Measurements from ENCODE around the gene RALGPS1.
"Not testable (repeated sequence)": the region's sequence is repeated elsewhere in the genome, so short reads cannot be mapped to it uniquely, and the experiment has no call there.

RALGPS1 gene

GRCh38 chr9:127144670-127145445, 230.3 kb downstream of the RALGPS1 start:
- Histone ChIP-seq H4K20me1 (ENCODE audit: control insufficient read depth, insufficient read depth, low read depth, low read length) (0 out of 2 replicates have a peak, but pooled peaks cover 3% of the 10 kb centered on the region), H3K4me3 (ENCODE audit: low read length) (no peak overlapping the region), H3K79me2 (ENCODE audit: control insufficient read depth, low read length) (no peaks in the 10 kb centered on the region), H3K27ac (ENCODE audit: low read depth, low read length) (no peak overlapping the region), H3F3A (ENCODE audit: control insufficient read depth, insufficient read depth) (no peaks in the 10 kb centered on the region), H3K36me3 (ENCODE audit: control insufficient read depth, low read length) (no peaks in the 10 kb centered on the region), H3K27me3 (ENCODE audit: control insufficient read depth, low read length) (no peaks in the 10 kb centered on the region; the same call in 1 of the 2 replicates), H3K9me3 (ENCODE audit: control insufficient read depth, insufficient read depth, low read length) (no peaks in the 10 kb centered on the region), H3K4me2 (ENCODE audit: low read length) (no peak overlapping the region), H3K4me1 (ENCODE audit: control insufficient read depth, low read length) (no peaks in the 10 kb centered on the region), H3K9me2 (replicated peaks; ENCODE audit: control insufficient read depth, low read length) (no peaks in the 10 kb centered on the region)
- TF ChIP-seq CTCF (IDR thresholded peaks at IDR 0.05; ENCODE audit: low read depth, low read length, poor library complexity, severe bottlenecking) (no peak), EZH2phosphoT487 (IDR thresholded peaks at IDR 0.05; ENCODE audit: borderline replicate concordance, low read length) (no peak)

- not testable (repeated sequence) for H3K36me3 ChIP-seq (ENCODE audit: control insufficient read depth, low read length); H3K27me3 ChIP-seq (ENCODE audit: control insufficient read depth, low read length); H3F3A ChIP-seq (ENCODE audit: control insufficient read depth, insufficient read depth)
Observed at GRCh38 chr9:127146841-127147240, 232.3 kb downstream of the RALGPS1 start.

GRCh38 chr9:127147251-127147650, 232.7 kb downstream of the RALGPS1 start:
- Histone ChIP-seq H3K79me2 (ENCODE audit: control insufficient read depth, low read length) (no peaks in the 10 kb centered on the region), H4K20me1 (ENCODE audit: control insufficient read depth, insufficient read depth, low read depth, low read length) (0 out of 2 replicates have a peak, but pooled peaks cover 3% of the 10 kb centered on the region), H3K9me2 (replicated peaks; ENCODE audit: control insufficient read depth, low read length) (no peaks in the 10 kb centered on the region), H3F3A (ENCODE audit: control insufficient read depth, insufficient read depth) (no peaks in the 10 kb centered on the region), H3K27ac (ENCODE audit: low read depth, low read length) (no peak overlapping the region), H3K9me3 (ENCODE audit: control insufficient read depth, insufficient read depth, low read length) (no peaks in the 10 kb centered on the region), H3K36me3 (ENCODE audit: control insufficient read depth, low read length) (no peaks in the 10 kb centered on the region), H3K4me2 (ENCODE audit: low read length) (no peak overlapping the region), H3K4me3 (ENCODE audit: low read length) (no peak overlapping the region), H3K27me3 (ENCODE audit: control insufficient read depth, low read length) (no peaks in the 10 kb centered on the region; the same call in 1 of the 2 replicates), H3K4me1 (ENCODE audit: control insufficient read depth, low read length) (no peaks in the 10 kb centered on the region)
- TF ChIP-seq EZH2phosphoT487 (IDR thresholded peaks at IDR 0.05; ENCODE audit: borderline replicate concordance, low read length) (no peak), CTCF (IDR thresholded peaks at IDR 0.05; ENCODE audit: low read depth, low read length, poor library complexity, severe bottlenecking) (no peak)

More at GRCh38 chr9:127146841-127147240, 232.3 kb downstream of the RALGPS1 start:
- not testable (repeated sequence) for H3K9me2 ChIP-seq (replicated peaks; ENCODE audit: control insufficient read depth, low read length); H3K27ac ChIP-seq (ENCODE audit: low read depth, low read length); H3K79me2 ChIP-seq (ENCODE audit: control insufficient read depth, low read length); H3K4me2 ChIP-seq (ENCODE audit: low read length); H4K20me1 ChIP-seq (ENCODE audit: control insufficient read depth, insufficient read depth, low read depth, low read length); H3K4me1 ChIP-seq (ENCODE audit: control insufficient read depth, low read length); H3K9me3 ChIP-seq (ENCODE audit: control insufficient read depth, insufficient read depth, low read length); H3K4me3 ChIP-seq (ENCODE audit: low read length)

GRCh38 chr9:127148014-127148413, 233.4 kb downstream of the RALGPS1 start:
- no peaks in the 10 kb centered on the region for H3K9me3 ChIP-seq (ENCODE audit: control insufficient read depth, insufficient read depth, low read length)
- H3K27me3 ChIP-seq (ENCODE audit: control insufficient read depth, low read length), result no peaks in the 10 kb centered on the region; the same call in 1 of the 2 replicates
- no peaks in the 10 kb centered on the region for H3K79me2 ChIP-seq (ENCODE audit: control insufficient read depth, low read length)
- H3K4me1 ChIP-seq (ENCODE audit: control insufficient read depth, low read length), result no peaks in the 10 kb centered on the region
- no peaks in the 10 kb centered on the region for H3K36me3 ChIP-seq (ENCODE audit: control insufficient read depth, low read length)
- H3K4me3 ChIP-seq (ENCODE audit: low read length), result no peak overlapping the region
- no peak overlapping the region for H3K4me2 ChIP-seq (ENCODE audit: low read length)
- H3K9me2 ChIP-seq (replicated peaks; ENCODE audit: control insufficient read depth, low read length), result no peaks in the 10 kb centered on the region
- H3K27ac ChIP-seq (ENCODE audit: low read depth, low read length), result no peak overlapping the region
- peaks cover 8% of the 10 kb centered on the region; the same call in 1 of the 2 replicates for H4K20me1 ChIP-seq (ENCODE audit: control insufficient read depth, insufficient read depth, low read depth, low read length)
- no peak for TF ChIP-seq CTCF (IDR thresholded peaks at IDR 0.05; ENCODE audit: low read depth, low read length, poor library complexity, severe bottlenecking)
- TF ChIP-seq EZH2phosphoT487 (IDR thresholded peaks at IDR 0.05; ENCODE audit: borderline replicate concordance, low read length), result no peak
- H3F3A ChIP-seq (ENCODE audit: control insufficient read depth, insufficient read depth), result no peaks in the 10 kb centered on the region

Measured in DOHH2 (cell line).